K562 (cell line): ENCODE data around the gene KMO. TPM values are rescaled to one million over a fixed set of nuclear protein-coding genes. Genes with fewer than 3 reads are reported as not detected.

ENCODE experiments used
- polyA plus RNA-seq, 8 experiments: library from polyadenylated mRNA; depleted of rRNA in 4 of 8; stranded (reverse) in 5 of 8; unstranded in 3 of 8; fragments of >200 nt; fragmentation: Nextera tagmentation in 2 of 8; fragmentation: Illumina TruSeq in 1 of 8; extraction: Ambion mirVana in 2 of 8; extraction: Trizol in 1 of 8; gene quantifications; 2 replicates each; pipeline versions ENCODE4 v1.2.1 to v1.2.3, GENCODE V29; 2011 to 2014; ENCODE audit warnings: inconsistent platforms in 1 of 8, missing spikeins in 1 of 8
- total RNA-seq, 7 experiments: library from RNA; depleted of rRNA in 6 of 7; stranded (reverse); fragments of >200 nt in 6 of 7; fragmentation: Illumina TruSeq in 2 of 7; extraction: Trizol in 2 of 7; gene quantifications; 2 replicates each; pipeline versions ENCODE4 v1.2.1 to v1.2.3, GENCODE V29; 2011 to 2021; ENCODE audit warnings: low replicate concordance in 1 of 7

Gene KMO
- total and polyA plus RNA-seq, 9 of the 15 experiments (the other 6 are each of a cell fraction or from before 2014, with no cell fraction given), result 0.01 to 0.11 (median 0.01) TPM; not detected in 6

Other genes with a start within 250 kb of the KMO start
- not detected in 2 replicates for gene RGS7, start 175.2 kb upstream of the KMO start, total RNA-seq (2014; rRNA removed)
- gene RGS7, start 175.2 kb upstream of the KMO start, total RNA-seq (2014; rRNA removed; fragmentation: Illumina TruSeq; extraction: Trizol), result not detected in 2 replicates
- not detected in 2 replicates for gene RGS7, start 175.2 kb upstream of the KMO start, total RNA-seq (2015; rRNA removed; fragmentation: Illumina TruSeq; extraction: Trizol)
- not detected in 2 replicates for gene RGS7, start 175.2 kb upstream of the KMO start, total RNA-seq (2021)
- gene RGS7, start 175.2 kb upstream of the KMO start, polyA plus RNA-seq (2011; rRNA removed), result not detected in 2 replicates
- not detected in 2 replicates for gene RGS7, start 175.2 kb upstream of the KMO start, polyA plus RNA-seq (2014; fragmentation: Illumina TruSeq; extraction: Trizol)
- not detected for gene RGS7, start 175.2 kb upstream of the KMO start, polyA plus RNA-seq (2014; fragmentation: Nextera tagmentation; extraction: Ambion mirVana)
- not detected in 2 replicates for gene RGS7, start 175.2 kb upstream of the KMO start, polyA plus RNA-seq (2014; rRNA removed)
- 130 and 160 TPM in 2 replicates for gene FH, start 12.6 kb upstream of the KMO start, total RNA-seq (2014; rRNA removed)
- gene FH, start 12.6 kb upstream of the KMO start, total RNA-seq (2014; rRNA removed; fragmentation: Illumina TruSeq; extraction: Trizol), result 240 and 270 TPM in 2 replicates
- 214 and 215 TPM in 2 replicates for gene FH, start 12.6 kb upstream of the KMO start, total RNA-seq (2015; rRNA removed; fragmentation: Illumina TruSeq; extraction: Trizol)
- gene FH, start 12.6 kb upstream of the KMO start, total RNA-seq (2021), result 208 and 211 TPM in 2 replicates
- 184 and 233 TPM in 2 replicates for gene FH, start 12.6 kb upstream of the KMO start, polyA plus RNA-seq (2011; rRNA removed)
- gene FH, start 12.6 kb upstream of the KMO start, polyA plus RNA-seq (2014; fragmentation: Illumina TruSeq; extraction: Trizol), result 187 and 196 TPM in 2 replicates
- 100 to 1,000 TPM; 117 to 163 TPM for gene FH, start 12.6 kb upstream of the KMO start, polyA plus RNA-seq (2014; fragmentation: Nextera tagmentation; extraction: Ambion mirVana)
- gene FH, start 12.6 kb upstream of the KMO start, polyA plus RNA-seq (2014; rRNA removed), result 224 and 237 TPM in 2 replicates
- gene CHML, start 108.0 kb downstream of the KMO start, total RNA-seq (2014; rRNA removed), result 48.5 and 54.5 TPM in 2 replicates
- gene CHML, start 108.0 kb downstream of the KMO start, total RNA-seq (2014; rRNA removed; fragmentation: Illumina TruSeq; extraction: Trizol), result 88.3 and 95.1 TPM in 2 replicates
- gene CHML, start 108.0 kb downstream of the KMO start, total RNA-seq (2015; rRNA removed; fragmentation: Illumina TruSeq; extraction: Trizol), result 57.4 and 63.9 TPM in 2 replicates
- 77.4 and 84.2 TPM in 2 replicates for gene CHML, start 108.0 kb downstream of the KMO start, total RNA-seq (2021)
- gene CHML, start 108.0 kb downstream of the KMO start, polyA plus RNA-seq (2011; rRNA removed), result 65.1 and 75.1 TPM in 2 replicates
- gene CHML, start 108.0 kb downstream of the KMO start, polyA plus RNA-seq (2014; fragmentation: Illumina TruSeq; extraction: Trizol), result 51.0 and 62.8 TPM in 2 replicates
- gene CHML, start 108.0 kb downstream of the KMO start, polyA plus RNA-seq (2014; fragmentation: Nextera tagmentation; extraction: Ambion mirVana), result 10 to 100 TPM; 13.0 to 15.9 TPM
- gene CHML, start 108.0 kb downstream of the KMO start, polyA plus RNA-seq (2014; rRNA removed), result 35.1 and 35.8 TPM in 2 replicates
- 19.3 and 24.3 TPM in 2 replicates for gene OPN3, start 108.0 kb downstream of the KMO start, total RNA-seq (2014; rRNA removed)
- gene OPN3, start 108.0 kb downstream of the KMO start, total RNA-seq (2014; rRNA removed; fragmentation: Illumina TruSeq; extraction: Trizol), result 20.2 and 21.2 TPM in 2 replicates
- gene OPN3, start 108.0 kb downstream of the KMO start, total RNA-seq (2015; rRNA removed; fragmentation: Illumina TruSeq; extraction: Trizol), result 17.0 and 17.7 TPM in 2 replicates
- 16.4 and 18.1 TPM in 2 replicates for gene OPN3, start 108.0 kb downstream of the KMO start, total RNA-seq (2021)
- gene OPN3, start 108.0 kb downstream of the KMO start, polyA plus RNA-seq (2011; rRNA removed), result 34.6 and 35.8 TPM in 2 replicates
- 18.1 and 22.1 TPM in 2 replicates for gene OPN3, start 108.0 kb downstream of the KMO start, polyA plus RNA-seq (2014; fragmentation: Illumina TruSeq; extraction: Trizol)
- gene OPN3, start 108.0 kb downstream of the KMO start, polyA plus RNA-seq (2014; fragmentation: Nextera tagmentation; extraction: Ambion mirVana), result 1 to 10 TPM; 4.2 to 6.3 TPM
- 11.6 and 19.6 TPM in 2 replicates for gene OPN3, start 108.0 kb downstream of the KMO start, polyA plus RNA-seq (2014; rRNA removed)
- not detected in 2 replicates for gene WDR64, start 119.9 kb downstream of the KMO start, total RNA-seq (2014; rRNA removed)
- gene WDR64, start 119.9 kb downstream of the KMO start, total RNA-seq (2014; rRNA removed; fragmentation: Illumina TruSeq; extraction: Trizol), result 0.06 and 0.29 TPM in 2 replicates
- not detected in 2 replicates for gene WDR64, start 119.9 kb downstream of the KMO start, total RNA-seq (2015; rRNA removed; fragmentation: Illumina TruSeq; extraction: Trizol)
- gene WDR64, start 119.9 kb downstream of the KMO start, total RNA-seq (2021), result not detected in 2 replicates
- gene WDR64, start 119.9 kb downstream of the KMO start, polyA plus RNA-seq (2011; rRNA removed), result not detected in 2 replicates
- gene WDR64, start 119.9 kb downstream of the KMO start, polyA plus RNA-seq (2014; fragmentation: Illumina TruSeq; extraction: Trizol), result 0.06 and 0.08 TPM in 2 replicates
- under 1 TPM; 0.17 to 0.21 TPM for gene WDR64, start 119.9 kb downstream of the KMO start, polyA plus RNA-seq (2014; fragmentation: Nextera tagmentation; extraction: Ambion mirVana)
- gene WDR64, start 119.9 kb downstream of the KMO start, polyA plus RNA-seq (2014; rRNA removed), result not detected in 2 replicates